Body of pancreas (tissue), 4 donors: ENCODE data around the gene RETREG1.

Experiments
- POLR2A ChIP-seq, 3 donors: fragments of 450-650 bp; IDR thresholded peaks; one replicate each; pipeline ENCODE4 v1.6.1; 2016; ENCODE audit warnings: antibody characterized with exemption in 3 of 3, mild to moderate bottlenecking in 2 of 3
- TF ChIP-seq, protein P1 (sequence below), 7 experiments: fragments of 450-650 bp in 4 of 7; fragments of 200-600 bp in 3 of 7; sonication (generic) in 3 of 7; IDR thresholded peaks; one replicate each; pipeline ENCODE4 v1.5.1; 2016 to 2019; ENCODE audit warnings: antibody characterized with exemption in 7 of 7

DNA sequence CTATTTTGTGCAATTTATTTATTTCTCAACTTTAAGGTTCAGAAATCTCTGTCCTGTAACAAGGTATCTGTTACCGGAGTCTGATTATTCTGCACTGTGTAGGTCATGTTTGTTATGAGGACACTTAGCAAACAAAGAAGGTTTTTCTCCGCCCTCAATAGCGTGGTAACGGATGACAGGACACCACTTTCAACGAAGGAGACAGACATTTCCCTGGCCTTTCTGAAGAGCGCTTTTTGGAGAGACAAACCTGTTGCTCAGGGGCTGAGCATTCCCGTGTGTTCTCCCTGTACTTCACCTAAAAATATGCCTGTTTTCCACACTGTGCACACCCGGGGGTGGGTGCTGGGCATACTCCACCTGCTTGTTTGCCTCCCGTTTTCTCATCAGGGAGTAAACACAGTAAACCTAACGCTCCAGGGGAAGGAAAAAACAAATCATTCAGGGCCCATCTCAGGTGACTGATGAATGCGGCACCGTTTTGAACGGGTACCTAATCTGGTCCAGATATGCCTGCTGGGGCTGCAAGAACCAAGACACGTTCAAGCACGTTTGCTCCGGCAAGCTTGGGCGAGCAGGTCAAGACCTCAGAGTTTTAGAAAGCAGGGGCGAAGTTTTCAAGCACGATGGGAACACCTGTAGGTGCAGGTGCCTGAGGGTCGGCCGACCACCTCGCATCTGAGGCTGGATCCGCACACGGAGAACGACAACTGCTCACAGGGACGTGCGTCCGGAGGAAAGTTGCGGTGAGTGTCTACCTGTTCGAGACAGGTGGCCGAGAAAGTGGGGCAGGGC, 859 bp downstream of the RETREG1 start:
- TF ChIP-seq POLR2A (IDR thresholded peaks at IDR 0.05), result no peak
- TF ChIP-seq, protein P1, sequence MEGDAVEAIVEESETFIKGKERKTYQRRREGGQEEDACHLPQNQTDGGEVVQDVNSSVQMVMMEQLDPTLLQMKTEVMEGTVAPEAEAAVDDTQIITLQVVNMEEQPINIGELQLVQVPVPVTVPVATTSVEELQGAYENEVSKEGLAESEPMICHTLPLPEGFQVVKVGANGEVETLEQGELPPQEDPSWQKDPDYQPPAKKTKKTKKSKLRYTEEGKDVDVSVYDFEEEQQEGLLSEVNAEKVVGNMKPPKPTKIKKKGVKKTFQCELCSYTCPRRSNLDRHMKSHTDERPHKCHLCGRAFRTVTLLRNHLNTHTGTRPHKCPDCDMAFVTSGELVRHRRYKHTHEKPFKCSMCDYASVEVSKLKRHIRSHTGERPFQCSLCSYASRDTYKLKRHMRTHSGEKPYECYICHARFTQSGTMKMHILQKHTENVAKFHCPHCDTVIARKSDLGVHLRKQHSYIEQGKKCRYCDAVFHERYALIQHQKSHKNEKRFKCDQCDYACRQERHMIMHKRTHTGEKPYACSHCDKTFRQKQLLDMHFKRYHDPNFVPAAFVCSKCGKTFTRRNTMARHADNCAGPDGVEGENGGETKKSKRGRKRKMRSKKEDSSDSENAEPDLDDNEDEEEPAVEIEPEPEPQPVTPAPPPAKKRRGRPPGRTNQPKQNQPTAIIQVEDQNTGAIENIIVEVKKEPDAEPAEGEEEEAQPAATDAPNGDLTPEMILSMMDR (IDR thresholded peaks at IDR 0.05), result no peak
